H1 (cell line): Measurements from ENCODE around the gene OSBPL9. TPM values are rescaled to one million over a fixed set of nuclear protein-coding genes. Genes with fewer than 3 reads are reported as not detected.

Experiments
- CTCF ChIA-PET: fragments of 300-600 bp; sonication (Branson Sonifier 250); formaldehyde crosslinking; loops from one replicate; lab custom pipeline; 2021; ENCODE audit not compliant: partially characterized antibody; lab: Charles Lee
- POLR2A ChIA-PET: fragments of 300-600 bp; sonication (Branson Sonifier 250); formaldehyde crosslinking; loops from one replicate; lab custom pipeline; 2021; ENCODE audit warnings: inconsistent platforms; ENCODE audit not compliant: partially characterized antibody; lab: Charles Lee
- DNase-seq, 2 experiments: peaks; one replicate each; pipeline versions ENCODE4 v3.0.0 to v3.0.0-alpha.2; 2010 to 2022; ENCODE audit warnings: low spot score in 2 of 2, low read depth in 1 of 2, mixed read lengths in 1 of 2
- FAIRE-seq: peaks from 2 replicates; lab custom pipeline; 2011; peaks lifted over from hg19 to GRCh38; lab: Jason Lieb, UNC
- H2AFZ ChIP-seq: 2 replicates; pipeline ENCODE4 v1.8.1; 2012; ENCODE audit warnings: low read length, inconsistent platforms
- H2AK5ac ChIP-seq: 2 replicates; pipeline ENCODE4 v1.6.1; 2013; ENCODE audit warnings: low read depth, low read length
- H2BK120ac ChIP-seq: replicated peaks from 2 replicates; pipeline ENCODE3; 2013; ENCODE audit warnings: low read depth, low read length, inconsistent platforms
- H2BK12ac ChIP-seq: 2 replicates; pipeline ENCODE4 v1.6.1; 2013; ENCODE audit warnings: low read depth, low read length
- H2BK15ac ChIP-seq: 2 replicates; pipeline ENCODE4 v1.6.1; 2013; ENCODE audit warnings: low read length
- H2BK20ac ChIP-seq: 2 replicates; pipeline ENCODE4 v1.6.1; 2013; ENCODE audit warnings: low read length
- H2BK5ac ChIP-seq: 2 replicates; pipeline ENCODE4 v1.6.1; 2013; ENCODE audit warnings: low read depth, low read length
- H3K14ac ChIP-seq: 2 replicates; pipeline ENCODE4 v1.6.1; 2013; ENCODE audit warnings: inconsistent platforms; ENCODE audit not compliant: insufficient read length
- H3K18ac ChIP-seq: 2 replicates; pipeline ENCODE4 v1.6.1; 2013; ENCODE audit warnings: low read length; ENCODE audit errors: extremely low read depth
- H3K23ac ChIP-seq: 2 replicates; pipeline ENCODE4 v1.6.1; 2013; ENCODE audit warnings: inconsistent platforms; ENCODE audit not compliant: insufficient read length
- H3K23me2 ChIP-seq: 2 replicates; pipeline ENCODE4 v1.6.1; 2013; ENCODE audit warnings: low read depth, low read length
- H3K27ac ChIP-seq: 2 replicates; pipeline ENCODE4 v1.6.1; 2011; ENCODE audit warnings: low read depth, low read length, inconsistent platforms
- H3K27me3 ChIP-seq, 4 experiments: replicated peaks in 1 of 4; 1 replicate in 1 of 4; 2 replicates in 3 of 4; pipeline versions ENCODE4 v1.6.1 to v1.8.1; 2011 to 2013; ENCODE audit warnings: low read length in 3 of 4, mild to moderate bottlenecking in 3 of 4, inconsistent platforms in 2 of 4, mixed read lengths in 2 of 4, moderate library complexity in 1 of 4; ENCODE audit not compliant: control insufficient read depth in 3 of 4, insufficient read depth in 3 of 4; ENCODE audit errors: extremely low read depth in 1 of 4
- H3K36me3 ChIP-seq, 4 experiments: 2 replicates each; pipeline versions ENCODE4 v1.6.1 to v1.8.1; 2011 to 2013; ENCODE audit warnings: mild to moderate bottlenecking in 4 of 4, low read length in 3 of 4, moderate library complexity in 2 of 4, control low read depth in 1 of 4, inconsistent platforms in 1 of 4; ENCODE audit not compliant: insufficient read depth in 4 of 4, control insufficient read depth in 2 of 4
- H3K4ac ChIP-seq: replicated peaks from 2 replicates; pipeline ENCODE3; 2013; ENCODE audit warnings: low read length, low read depth, mixed read lengths, inconsistent platforms; ENCODE audit not compliant: insufficient read length
- H3K4me1 ChIP-seq, 4 experiments: replicated peaks in 1 of 4; 1 replicate in 1 of 4; 2 replicates in 3 of 4; pipeline versions ENCODE4 v1.6.1 to v1.8.1; 2011 to 2013; ENCODE audit warnings: low read length in 3 of 4, inconsistent platforms in 2 of 4, mixed read lengths in 1 of 4; ENCODE audit not compliant: insufficient read depth in 4 of 4, control insufficient read depth in 3 of 4
- H3K4me2 ChIP-seq, 2 experiments: 2 replicates each; pipeline versions ENCODE4 v1.6.1 to v1.8.1; 2011 to 2013; ENCODE audit warnings: low read depth in 2 of 2, low read length in 2 of 2, control low read depth in 1 of 2, inconsistent platforms in 1 of 2, mild to moderate bottlenecking in 1 of 2; ENCODE audit not compliant: insufficient read depth in 1 of 2
- H3K4me3 ChIP-seq, 4 experiments: fragments of 200-600, 300-600 bp in 1 of 4; sonication (generic), shearing (Covaris generic), sonication (Bioruptor Twin) in 1 of 4; 2 replicates each; pipeline versions ENCODE4 v1.5.1 to v1.8.1; 2011 to 2016; ENCODE audit warnings: low read length in 4 of 4, low read depth in 3 of 4, control low read depth in 2 of 4, inconsistent platforms in 2 of 4, mild to moderate bottlenecking in 2 of 4, mixed read lengths in 1 of 4, moderate library complexity in 1 of 4; ENCODE audit not compliant: insufficient read depth in 2 of 4; ENCODE audit errors: extremely low read depth in 1 of 4
- H3K56ac ChIP-seq: replicated peaks from 2 replicates; pipeline ENCODE3; 2013; ENCODE audit warnings: low read depth, mild to moderate bottlenecking, mixed read lengths, low read length, inconsistent platforms; ENCODE audit not compliant: insufficient read length
- H3K79me1 ChIP-seq: 2 replicates; pipeline ENCODE4 v1.6.1; 2013; ENCODE audit warnings: low read depth, low read length, control low read depth
- H3K79me2 ChIP-seq, 2 experiments: 2 replicates each; pipeline versions ENCODE4 v1.6.1 to v1.8.1; 2012 to 2013; ENCODE audit warnings: low read length in 2 of 2, mild to moderate bottlenecking in 2 of 2, inconsistent platforms in 1 of 2; ENCODE audit not compliant: insufficient read depth in 2 of 2, control insufficient read depth in 1 of 2
- H3K9ac ChIP-seq, 4 experiments: replicated peaks in 1 of 4; 1 replicate in 1 of 4; 2 replicates in 3 of 4; pipeline versions ENCODE4 v1.6.1 to v1.8.1; 2011 to 2013; ENCODE audit warnings: low read depth in 3 of 4, low read length in 3 of 4, control low read depth in 2 of 4, mild to moderate bottlenecking in 2 of 4, moderate library complexity in 2 of 4, inconsistent platforms in 1 of 4; ENCODE audit errors: extremely low read depth in 1 of 4
- H3K9me3 ChIP-seq, 2 experiments: 2 replicates each; pipeline versions ENCODE4 v1.6.1 to v1.8.1; 2012 to 2013; ENCODE audit warnings: mild to moderate bottlenecking in 2 of 2, moderate library complexity in 2 of 2, control low read depth in 1 of 2, inconsistent platforms in 1 of 2, low read depth in 1 of 2, low read length in 1 of 2, mixed read lengths in 1 of 2; ENCODE audit not compliant: insufficient read depth in 2 of 2
- H4K20me1 ChIP-seq, 2 experiments: replicated peaks in 1 of 2; 2 replicates each; pipeline versions ENCODE3 to v1.8.1; 2011 to 2013; ENCODE audit warnings: inconsistent platforms in 2 of 2, low read length in 2 of 2, mild to moderate bottlenecking in 1 of 2; ENCODE audit not compliant: insufficient read depth in 2 of 2, control insufficient read depth in 1 of 2
- H4K5ac ChIP-seq: 2 replicates; pipeline ENCODE4 v1.6.1; 2013; ENCODE audit warnings: low read length, low read depth, mixed read lengths, inconsistent platforms; ENCODE audit not compliant: insufficient read length
- H4K8ac ChIP-seq: 2 replicates; pipeline ENCODE4 v1.8.0; 2013; ENCODE audit warnings: mild to moderate bottlenecking, moderate library complexity, low read length, inconsistent platforms; ENCODE audit not compliant: insufficient read depth; ENCODE audit errors: extremely low read depth
- H4K91ac ChIP-seq: replicated peaks from 2 replicates; pipeline ENCODE3; 2013; ENCODE audit warnings: low read length, mixed read lengths, inconsistent platforms; ENCODE audit not compliant: insufficient read length
- CHD1 ChIP-seq: IDR thresholded peaks from 2 replicates; pipeline ENCODE4 v1.6.1; 2012; ENCODE audit warnings: low read depth, low read length, improper control_type of control experiment
- SRF ChIP-seq: IDR thresholded peaks from 2 replicates; pipeline ENCODE4 v1.6.1; 2011; ENCODE audit warnings: mild to moderate bottlenecking, low read depth, low read length, moderate library complexity
- WGBS, 2 experiments: shearing (Covaris generic) in 1 of 2; methylation state at CpG; one replicate each; pipeline versions ENCODE4 v1.1.6 to v1.1.7; 2013 to 2015; ENCODE audit warnings: low lambda C conversion rate in 2 of 2, mixed read lengths in 2 of 2, inconsistent platforms in 1 of 2, low coverage in 1 of 2, missing lambda C conversion rate in 1 of 2; ENCODE audit not compliant: insufficient replicate concordance in 2 of 2, insufficient coverage in 1 of 2, insufficient read length in 1 of 2; ENCODE audit errors: extremely low coverage in 1 of 2, missing lambda C conversion rate in 1 of 2; 5-methylcytosine and 5-hydroxymethylcytosine counted together
- polyA plus RNA-seq, 7 experiments: library from polyadenylated mRNA; depleted of rRNA in 3 of 7; stranded (reverse) in 5 of 7; unstranded in 2 of 7; fragments of >200 nt in 5 of 7; fragments of 200-250 nt in 2 of 7; gene quantifications; 1 replicate in 5 of 7; 2 replicates in 1 of 7; 4 replicates in 1 of 7; pipeline versions ENCODE4 v1.2.1 to v1.2.3, GENCODE V29; 2011 to 2013; ENCODE audit warnings: missing spikeins in 2 of 7, mixed read lengths in 2 of 7
- total RNA-seq: library from RNA; stranded (reverse); fragmentation: NEBNext Ultra II Directional; extraction: Animal tissue kit (Norgen Biotek cat#: 25700); gene quantifications from 2 replicates; pipeline ENCODE4 v1.2.1, GENCODE V29; 2021

OSBPL9 gene
- total and polyA plus RNA-seq, 2 of the 8 experiments (the other 6 are each of a cell fraction or from before 2014, with no cell fraction given), result 58.2 to 71.6 TPM

DNA sequence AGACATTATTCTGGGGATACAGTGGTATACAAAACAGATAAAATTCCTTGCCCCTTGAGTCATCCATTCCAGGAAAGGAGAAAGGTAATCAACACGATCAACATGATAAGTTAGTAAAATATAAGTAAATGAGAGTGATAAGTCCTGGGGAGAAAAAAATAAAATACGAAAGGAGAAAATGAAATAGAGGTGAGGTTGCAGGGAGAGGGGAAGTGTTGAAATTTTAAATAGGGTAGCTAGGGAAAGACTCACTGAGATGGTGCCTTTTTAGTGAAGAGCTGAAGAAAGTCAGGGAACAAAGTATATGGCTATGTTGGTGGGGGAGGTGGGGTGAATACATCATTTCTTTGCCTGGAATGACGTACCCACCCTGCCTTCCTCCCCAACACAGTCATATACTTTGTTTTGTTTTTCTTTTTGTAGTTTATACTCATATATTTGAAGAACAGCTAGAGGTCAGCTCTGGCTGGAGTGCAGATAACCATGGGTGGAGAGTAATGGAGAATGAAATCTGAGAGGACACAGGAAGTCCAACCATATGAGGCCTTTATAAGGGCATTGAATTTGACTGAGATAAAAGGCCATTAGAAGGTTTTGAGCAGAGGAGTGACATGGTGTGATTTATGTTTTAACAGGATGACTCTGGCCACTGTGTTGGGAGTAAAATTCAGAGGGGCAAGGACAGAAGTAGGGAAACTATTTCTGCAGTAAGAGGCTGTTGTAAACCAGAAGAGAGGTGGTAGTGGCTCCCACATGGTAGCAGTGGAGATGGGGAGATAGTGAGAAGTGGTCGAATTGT lies 54.8 kb downstream of the OSBPL9 start:
- POLR2A ChIA-PET, result no interaction called here
- 85 to 100% methylated on average over 1 to 4 of the region's 4 CpGs for WGBS, 2 experiments
- CTCF ChIA-PET, result no interaction called here

More for the DNA sequence above, 54.8 kb downstream of the OSBPL9 start:
- H3K9me3 ChIP-seq, result no peaks in the 10 kb centered on the region
- H3K23ac ChIP-seq, result no peak overlapping the region
- FAIRE-seq, result no peak
- no peak overlapping the region for H2BK12ac ChIP-seq
- no peak overlapping the region for H3K56ac ChIP-seq
- no peak overlapping the region for H4K5ac ChIP-seq
- H4K20me1 ChIP-seq, result no peaks in the 10 kb centered on the region
- TF ChIP-seq SRF (peak; percentile 63; the same call in 1 of the 2 replicates), CHD1 (no peak)
- TF ChIP-seq, all 59 proteins: peak for 1
- Histone ChIP-seq H2BK120ac (no peak overlapping the region), H3K4me3 (no peak overlapping the region), H3K4me2 (no peak overlapping the region), H3K79me2 (no peaks in the 10 kb centered on the region), H4K8ac (no peak overlapping the region), H4K91ac (no peak overlapping the region), H3K27me3 (no peaks in the 10 kb centered on the region), H2AFZ (no peak overlapping the region), H3K14ac (no peak overlapping the region), H3K36me3 (no peaks in the 10 kb centered on the region), H3K27ac (no peak overlapping the region), H3K4ac (no peak overlapping the region), H3K79me1 (no peaks in the 10 kb centered on the region), H3K4me1 (peaks cover 0 to 8% (median 0%) of the 10 kb centered on the region in 4 experiments; a peak in 1 of 7 replicates), H2BK5ac (no peak overlapping the region), H2BK20ac (no peak overlapping the region), H2AK5ac (no peak overlapping the region), H3K23me2 (no peaks in the 10 kb centered on the region), H3K9ac (no peak overlapping the region), H2BK15ac (no peak overlapping the region), H3K18ac (no peak overlapping the region)
- no peak for DNase-seq
